HG03432 (cell line): Measurements from ENCODE around the gene HINT2.

ENCODE experiments used
- ATAC-seq: cut with Tn5 transposase; IDR thresholded peaks from one replicate; pipeline ENCODE4 v1.9.1; 2021; ENCODE audit warnings: mild to moderate bottlenecking, moderate library complexity; ENCODE audit not compliant: unreplicated experiment

HINT2 gene

DNA sequence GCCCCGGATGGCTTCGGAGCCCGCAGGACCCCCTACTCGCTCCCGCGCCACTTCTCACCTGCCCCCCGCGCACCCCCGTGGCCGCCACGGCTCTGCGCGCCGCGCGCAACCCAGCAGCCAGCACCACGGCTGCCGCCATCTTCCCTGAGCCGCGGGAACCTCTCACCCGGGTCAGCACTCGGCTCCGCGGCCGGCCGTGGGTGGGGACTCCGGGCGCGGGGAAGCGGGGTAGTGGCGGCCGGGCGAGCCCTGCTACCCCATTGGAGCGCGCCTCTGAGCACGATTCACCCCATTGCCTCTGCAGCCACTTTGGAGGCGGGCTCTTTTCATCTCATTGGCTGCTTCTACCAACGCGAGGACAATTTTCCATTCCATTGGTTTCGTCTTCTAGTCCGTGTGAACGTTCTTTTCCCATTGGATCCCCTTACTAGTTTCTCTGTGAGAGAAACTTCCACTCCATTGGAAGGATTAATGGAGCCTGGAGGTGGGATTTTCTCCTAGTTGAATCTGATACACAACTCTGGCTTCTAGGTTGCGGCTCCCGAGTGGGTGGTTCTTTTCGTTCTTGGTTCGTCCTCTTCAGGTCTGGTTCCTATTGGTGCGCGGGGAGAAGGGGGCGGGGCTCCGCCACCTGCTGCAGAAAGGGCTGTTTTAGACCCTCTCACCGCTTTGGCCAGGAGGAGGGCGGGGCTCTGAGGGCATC lies at the start of gene HINT2:
TSS of gene HINT2 (minus strand) at position 202 of the 703 bp plus-strand sequence. CDS start at position 139, 63 bp downstream.
- ATAC-seq: peak; percentile 76

DNA sequence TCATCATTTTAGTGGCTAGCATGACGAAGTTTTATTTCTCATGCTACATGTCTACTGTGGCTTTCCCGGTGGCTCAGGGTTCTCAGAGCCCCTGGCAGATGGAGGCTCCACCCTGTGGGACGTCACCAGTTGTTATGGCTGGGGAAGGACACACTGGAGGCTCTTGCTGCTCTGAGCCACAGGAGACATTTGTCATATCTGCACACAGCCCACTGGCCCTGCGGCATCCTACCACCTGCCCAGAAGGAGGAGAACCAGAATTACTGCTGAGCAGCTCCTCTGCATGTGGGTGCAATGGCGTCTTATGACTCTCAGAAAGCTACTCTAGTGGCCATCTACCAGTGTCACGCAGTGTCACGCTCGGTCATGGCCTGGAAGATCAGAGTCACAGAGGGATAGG lies 48.7 kb upstream of the HINT2 start:
- ATAC-seq: no peak

DNA sequence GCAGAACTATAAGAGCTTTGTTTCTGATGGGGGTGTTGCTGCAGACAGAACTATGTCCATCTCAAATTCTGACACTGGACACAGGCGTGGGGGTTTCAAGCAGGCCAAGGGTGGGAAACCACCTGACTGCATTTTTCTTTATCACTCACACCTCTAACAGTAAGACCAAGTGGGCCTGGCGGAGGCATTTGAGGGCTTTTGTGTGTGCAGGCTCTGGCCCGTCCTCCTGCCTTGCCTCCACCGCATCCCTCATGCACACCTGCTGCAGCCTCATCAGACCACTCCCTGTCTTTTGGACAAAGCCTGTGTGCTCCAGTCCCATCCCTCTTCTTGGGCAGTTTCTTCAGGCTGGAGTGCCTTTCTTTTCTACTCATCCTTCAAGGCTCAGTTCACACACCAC lies 47.5 kb upstream of the HINT2 start:
- no peak for ATAC-seq

DNA sequence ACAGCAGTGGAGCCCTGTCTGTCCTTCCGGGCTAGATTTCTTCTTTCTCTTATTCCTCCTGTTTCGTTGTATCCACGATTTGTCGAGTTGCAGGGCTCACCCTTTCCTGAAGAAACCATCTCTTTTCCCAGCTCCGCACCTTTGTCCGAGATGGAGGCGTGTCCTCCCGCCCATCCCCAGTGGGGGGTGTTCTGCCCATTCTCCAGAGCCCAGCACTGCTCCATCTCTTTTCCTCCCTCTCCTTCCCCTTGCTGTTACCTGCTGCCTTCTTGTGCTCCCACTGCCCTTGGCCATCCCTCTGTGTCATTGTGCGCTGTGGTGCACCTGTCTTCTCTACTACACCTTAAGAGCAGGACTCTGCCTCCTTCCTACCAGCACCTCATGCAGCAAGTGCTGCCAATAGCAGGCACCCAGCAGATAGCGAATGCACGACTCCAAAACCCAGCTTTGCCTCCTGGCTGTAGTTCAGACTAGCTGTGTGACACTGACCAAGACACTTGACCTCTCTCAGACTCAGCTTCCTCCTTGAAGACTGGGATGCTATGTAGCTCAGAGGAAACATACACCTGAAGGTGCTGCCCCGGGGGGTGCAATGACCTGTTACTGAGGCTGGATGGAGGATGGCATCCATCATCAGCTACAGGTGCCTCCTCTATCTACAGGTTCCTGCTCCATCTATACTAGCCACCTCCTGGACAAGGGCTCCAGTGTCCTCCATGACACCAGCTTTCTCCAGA lies 46.5 kb upstream of the HINT2 start:
- ATAC-seq: no peak

GRCh38 chr9:35859990-35860339 lies 45.1 kb upstream of the HINT2 start:
- no peak for ATAC-seq

- ATAC-seq: no peak
These were observed 44.6 kb upstream of the HINT2 start for GRCh38 chr9:35859310-35859989.

GRCh38 chr9:35858458-35858857 lies 43.6 kb upstream of the HINT2 start:
- no peak for ATAC-seq

- ATAC-seq: no peak
These were observed 42.0 kb upstream of the HINT2 start for GRCh38 chr9:35856882-35857281.

DNA sequence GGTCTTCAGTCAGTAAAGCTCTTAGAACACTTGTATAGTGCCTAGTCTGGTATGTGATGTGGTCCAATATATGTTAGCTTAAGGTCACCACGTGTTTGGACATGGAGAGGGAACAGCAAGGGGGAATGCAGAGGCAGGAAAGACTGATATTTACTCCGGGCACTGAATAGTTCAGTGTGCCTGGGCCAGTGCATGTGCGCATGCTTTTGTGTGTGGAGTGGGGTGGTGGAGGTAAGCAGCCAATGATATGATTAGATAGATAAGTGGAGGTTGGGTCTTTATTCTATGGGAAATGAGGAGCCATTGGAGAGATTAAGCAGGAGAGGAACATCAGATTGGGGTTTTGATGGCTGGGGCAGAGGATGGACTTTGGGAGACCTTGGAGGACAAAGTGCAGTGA lies 41.4 kb upstream of the HINT2 start:
- no peak for ATAC-seq

GRCh38 chr9:35854091-35854762 lies 39.4 kb upstream of the HINT2 start:
- ATAC-seq: no peak

DNA sequence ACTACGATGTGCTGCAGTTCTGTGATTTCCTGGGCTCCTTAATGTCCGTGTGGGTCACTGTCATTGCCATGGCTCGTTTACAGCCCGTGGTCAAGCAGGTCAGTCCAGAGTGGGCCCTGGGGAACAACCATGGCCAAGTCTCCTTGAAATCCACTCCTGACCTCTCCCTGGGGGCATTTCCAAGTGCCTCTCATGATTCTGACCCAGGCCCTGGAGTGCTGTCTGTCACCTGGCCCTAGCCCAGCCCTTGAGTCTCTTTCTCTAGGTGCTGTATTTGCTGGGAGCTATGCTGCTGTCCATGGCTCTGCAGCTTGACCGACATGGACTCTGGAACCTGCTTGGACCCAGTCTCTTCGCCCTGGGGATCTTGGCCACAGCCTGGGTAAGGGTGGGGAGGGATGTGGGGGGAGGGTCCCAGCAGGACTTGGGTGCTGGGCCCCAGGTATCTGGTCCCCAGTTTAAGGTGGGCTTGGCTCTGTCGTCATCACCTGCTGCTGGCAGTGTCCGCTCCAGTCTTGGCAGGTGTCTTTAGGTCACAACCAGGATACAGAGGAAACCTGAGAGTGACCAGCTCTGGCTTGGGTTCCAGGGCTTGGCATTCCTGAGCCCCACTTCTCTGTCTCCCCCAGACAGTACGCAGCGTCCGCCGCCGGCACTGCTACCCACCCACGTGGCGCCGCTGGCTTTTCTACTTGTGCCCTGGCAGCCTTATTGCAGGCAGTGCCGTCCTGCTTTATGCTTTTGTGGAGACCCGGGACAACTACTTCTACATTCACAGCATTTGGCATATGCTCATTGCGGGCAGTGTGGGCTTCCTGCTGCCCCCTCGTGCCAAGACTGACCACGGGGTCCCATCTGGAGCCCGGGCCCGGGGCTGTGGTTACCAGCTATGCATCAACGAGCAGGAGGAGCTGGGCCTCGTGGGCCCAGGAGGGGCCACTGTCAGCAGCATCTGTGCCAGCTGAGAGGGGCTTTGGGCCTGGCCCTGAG lies 38.3 kb upstream of the HINT2 start:
- no peak for ATAC-seq

- ATAC-seq: no peak
These were observed 37.5 kb upstream of the HINT2 start for GRCh38 chr9:35852267-35852815.

GRCh38 chr9:35847792-35848572 lies 33.1 kb upstream of the HINT2 start:
- ATAC-seq: peak; percentile 95

DNA sequence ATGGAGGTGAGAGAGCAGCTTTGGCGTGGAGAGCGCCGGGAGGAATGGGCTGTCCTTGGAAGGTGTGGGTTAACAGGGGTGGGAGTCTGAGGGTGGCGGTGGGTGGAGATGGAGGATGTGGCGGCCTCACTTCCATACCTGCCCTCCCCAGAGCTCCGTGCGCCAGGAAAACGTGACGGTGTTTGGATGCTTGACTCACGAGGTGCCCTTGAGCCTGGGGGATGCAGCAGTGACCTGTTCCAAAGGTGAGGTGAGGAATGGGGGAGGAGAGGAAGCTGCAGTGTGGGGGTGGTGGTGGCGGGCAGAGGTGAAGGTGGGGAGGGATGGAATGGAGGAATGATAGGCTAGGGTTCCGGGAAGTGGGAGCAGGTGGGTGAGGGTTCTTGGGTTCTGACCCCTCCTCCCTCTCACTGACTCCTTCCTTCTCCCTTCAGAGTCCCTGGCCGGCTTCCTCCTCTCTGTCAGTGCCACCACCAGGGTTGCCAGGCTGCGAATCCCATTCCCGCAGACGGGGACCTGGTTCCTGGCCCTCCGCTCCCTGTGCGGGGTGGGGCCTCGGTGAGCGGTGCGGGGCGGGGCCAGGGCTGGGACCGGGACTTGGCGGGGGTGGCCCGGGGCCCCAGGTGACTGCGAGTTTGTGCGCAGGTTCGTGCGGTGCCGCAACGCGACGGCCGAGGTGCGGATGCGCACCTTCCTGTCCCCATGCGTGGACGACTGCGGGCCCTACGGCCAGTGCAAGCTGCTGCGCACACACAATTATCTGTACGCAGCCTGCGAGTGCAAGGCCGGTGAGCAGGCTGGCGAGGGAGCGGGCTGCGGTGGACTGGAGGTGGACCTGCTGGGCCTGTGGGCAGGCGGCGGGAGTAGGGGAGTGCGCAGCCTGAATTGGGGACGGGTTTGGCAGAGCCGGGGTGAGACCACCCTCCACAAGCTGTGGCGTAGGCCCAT lies 31.3 kb upstream of the HINT2 start:
- ATAC-seq: no peak

DNA sequence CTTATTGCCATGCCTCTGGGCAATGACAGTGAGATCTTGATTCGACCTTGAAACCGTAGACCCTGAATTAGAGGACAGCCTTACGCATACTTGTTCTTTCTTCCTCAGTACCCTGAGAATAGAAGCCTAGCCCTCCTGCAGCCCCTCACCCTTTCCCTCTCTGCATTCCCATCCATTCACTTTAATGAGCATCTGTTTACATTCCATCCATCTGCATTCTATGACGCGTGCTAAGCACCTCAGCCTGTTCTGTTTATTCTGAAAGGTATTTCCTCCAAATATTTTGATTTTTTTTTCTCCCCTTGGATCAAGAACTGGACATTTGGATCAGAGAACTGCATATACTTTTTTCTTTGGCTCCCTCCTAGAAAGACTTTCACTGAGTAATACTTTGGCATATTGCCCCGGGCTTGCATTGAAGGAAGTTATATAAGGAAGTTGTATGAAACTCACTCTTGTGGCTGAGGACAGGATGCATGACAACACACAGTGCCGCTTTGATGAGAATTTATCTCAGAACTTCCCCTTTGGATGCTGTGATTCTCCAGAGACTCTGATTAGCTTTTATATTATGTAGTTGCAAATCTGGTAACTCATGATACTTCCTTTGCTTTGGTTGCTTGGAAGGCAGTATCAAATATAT lies 29.9 kb upstream of the HINT2 start:
- ATAC-seq: no peak

GRCh38 chr9:35842795-35843194 lies 28.0 kb upstream of the HINT2 start:
- no peak for ATAC-seq

- no peak for ATAC-seq
These were observed 27.3 kb upstream of the HINT2 start for GRCh38 chr9:35842020-35842745.
